Cardiac septum (tissue), 1 donor: ENCODE data around the gene RNF7. TPM values are rescaled to one million over a fixed set of nuclear protein-coding genes. Genes with fewer than 3 reads are reported as not detected.
"Not testable (repeated sequence)": the region's sequence is repeated elsewhere in the genome, so short reads cannot be mapped to it uniquely, and the experiment has no call there.

Experiments used
- DNase-seq: peaks from one replicate; pipeline ENCODE4 v3.0.0-alpha.2; 2020; ENCODE audit warnings: low spot score
- intact Hi-C: fragments of 100-400 bp; cut with DNase I; formaldehyde crosslinking; loops from one replicate; pipeline ENCODE4 v1.14.0; 2022
- total RNA-seq: library from RNA; stranded (reverse); fragmentation: NEBNext Ultra II Directional; extraction: Animal tissue kit (Norgen Biotek cat#: 25700); gene quantifications from one replicate; pipeline ENCODE4 v1.2.1, GENCODE V29; 2021
- donor health status: DM: no; HTN: no; CAD: no.

The RNF7 gene
- total RNA-seq, 1 donor from 2014 or later = 77.5 TPM

GRCh38 chr3:141773676-141774075 lies 35.6 kb downstream of the RNF7 start:
- intact Hi-C loops = no loop called here
- DNase-seq = no peak

- no peak for DNase-seq
- intact Hi-C loops = no loop called here
Observed at GRCh38 chr3:141776376-141776775, 38.3 kb downstream of the RNF7 start.

- intact Hi-C loops = no loop called here
- DNase-seq = no peak
Observed at GRCh38 chr3:141776885-141777284, 38.8 kb downstream of the RNF7 start.

- DNase-seq = no peak
- intact Hi-C loops = no loop called here
Observed at GRCh38 chr3:141777957-141778813, 40.1 kb downstream of the RNF7 start.

GRCh38 chr3:141779667-141780066 lies 41.6 kb downstream of the RNF7 start:
- no peak for DNase-seq
- intact Hi-C loops = no loop called here

- intact Hi-C loops = no loop called here
Observed at GRCh38 chr3:141782386-141782932, 44.4 kb downstream of the RNF7 start.

GRCh38 chr3:141783632-141784031 lies 45.5 kb downstream of the RNF7 start:
- intact Hi-C loops = no loop called here
- no peak for DNase-seq

More at GRCh38 chr3:141782386-141782932, 44.4 kb downstream of the RNF7 start:
- no peak for DNase-seq

- no peak for DNase-seq
- intact Hi-C loops = no loop called here
Observed at GRCh38 chr3:141784096-141784495, 46.0 kb downstream of the RNF7 start.

GRCh38 chr3:141784531-141784930 lies 46.4 kb downstream of the RNF7 start:
- no peak for DNase-seq
- intact Hi-C loops = no loop called here

- intact Hi-C loops = no loop called here
- no peak for DNase-seq
Observed at GRCh38 chr3:141788149-141788548, 50.1 kb downstream of the RNF7 start.

- intact Hi-C loops, DNase-seq: not testable (repeated sequence)
Observed at GRCh38 chr3:141788750-141789149, 50.7 kb downstream of the RNF7 start.

GRCh38 chr3:141789281-141789680 lies 51.2 kb downstream of the RNF7 start:
- no peak for DNase-seq
- intact Hi-C loops = no loop called here

GRCh38 chr3:141790171-141790570 lies 52.1 kb downstream of the RNF7 start:
- no peak for DNase-seq
- intact Hi-C loops = no loop called here

GRCh38 chr3:141792495-141792894 lies 54.4 kb downstream of the RNF7 start:
- intact Hi-C loops = no loop called here

GRCh38 chr3:141793476-141794260 lies 55.6 kb downstream of the RNF7 start:
- intact Hi-C loops = no loop called here
- DNase-seq = no peak

More at GRCh38 chr3:141792495-141792894, 54.4 kb downstream of the RNF7 start:
- DNase-seq = no peak

GRCh38 chr3:141795276-141795675 lies 57.2 kb downstream of the RNF7 start:
- DNase-seq = no peak
- intact Hi-C loops = no loop called here

- DNase-seq = no peak
- intact Hi-C loops = no loop called here
Observed at GRCh38 chr3:141795741-141796080, 57.6 kb downstream of the RNF7 start.

GRCh38 chr3:141796081-141796888 lies 58.2 kb downstream of the RNF7 start:
- DNase-seq = no peak
- intact Hi-C loops = no loop called here
